Cardiac muscle cell (in vitro differentiated cells and primary cell): ENCODE measurements around the gene MARS1. TPM values are rescaled to one million over a fixed set of nuclear protein-coding genes. Genes with fewer than 3 reads are reported as not detected.

Experiments used
- DNase-seq, 2 donors: peaks; one replicate each; pipeline versions ENCODE4 v3.0.0 to v3.0.0-alpha.2; 2010 to 2017; ENCODE audit warnings: low read depth in 1 of 2, low spot score in 1 of 2
- H3K27ac ChIP-seq: fragments of 200-600 bp; sonication (generic); 2 replicates; pipeline ENCODE4 v1.5.1; 2016
- H3K27me3 ChIP-seq: fragments of 200-600 bp; sonication (generic); 2 replicates; pipeline ENCODE4 v1.6.0; 2016; ENCODE audit warnings: control low read depth
- H3K36me3 ChIP-seq: fragments of 200-600 bp; sonication (generic); 2 replicates; pipeline ENCODE4 v1.5.1; 2016; ENCODE audit warnings: control low read depth
- H3K4me1 ChIP-seq: fragments of 200-600 bp; sonication (generic); 2 replicates; pipeline ENCODE4 v1.8.1; 2017; ENCODE audit warnings: low read depth, mild to moderate bottlenecking, mixed run types
- H3K4me3 ChIP-seq: fragments of 200-600 bp; sonication (generic); 2 replicates; pipeline ENCODE4 v1.5.1; 2016; ENCODE audit warnings: mild to moderate bottlenecking
- H3K9me3 ChIP-seq: fragments of 200-600 bp; sonication (generic); 2 replicates; pipeline ENCODE4 v1.5.1; 2017; ENCODE audit warnings: low read depth, mild to moderate bottlenecking, control low read depth
- CTCF ChIP-seq: IDR thresholded peaks from 2 replicates; pipeline ENCODE4 v1.5.1; 2012; ENCODE audit warnings: low read depth, mild to moderate bottlenecking, low read length
- polyA plus RNA-seq: library from polyadenylated mRNA; unstranded; fragments of >200 nt; fragmentation: Nextera tagmentation; extraction: Ambion mirVana; gene quantifications from 2 replicates; pipeline ENCODE4 v1.2.1, GENCODE V29; 2016
- total RNA-seq: library from RNA; depleted of rRNA; stranded (reverse); fragments of >200 nt; gene quantifications from 2 replicates; pipeline ENCODE4 v1.2.3, GENCODE V29; 2016

The MARS1 gene
- total and polyA plus RNA-seq, 2 experiments from 2014 or later: 76.7 to 190 TPM

- TF ChIP-seq CTCF: no peak
- H3K36me3 ChIP-seq: peaks cover 46% of the 10 kb centered on the region
Measured at GRCh38 chr12:57534991-57535543, 47.2 kb downstream of the MARS1 start.

DNA sequence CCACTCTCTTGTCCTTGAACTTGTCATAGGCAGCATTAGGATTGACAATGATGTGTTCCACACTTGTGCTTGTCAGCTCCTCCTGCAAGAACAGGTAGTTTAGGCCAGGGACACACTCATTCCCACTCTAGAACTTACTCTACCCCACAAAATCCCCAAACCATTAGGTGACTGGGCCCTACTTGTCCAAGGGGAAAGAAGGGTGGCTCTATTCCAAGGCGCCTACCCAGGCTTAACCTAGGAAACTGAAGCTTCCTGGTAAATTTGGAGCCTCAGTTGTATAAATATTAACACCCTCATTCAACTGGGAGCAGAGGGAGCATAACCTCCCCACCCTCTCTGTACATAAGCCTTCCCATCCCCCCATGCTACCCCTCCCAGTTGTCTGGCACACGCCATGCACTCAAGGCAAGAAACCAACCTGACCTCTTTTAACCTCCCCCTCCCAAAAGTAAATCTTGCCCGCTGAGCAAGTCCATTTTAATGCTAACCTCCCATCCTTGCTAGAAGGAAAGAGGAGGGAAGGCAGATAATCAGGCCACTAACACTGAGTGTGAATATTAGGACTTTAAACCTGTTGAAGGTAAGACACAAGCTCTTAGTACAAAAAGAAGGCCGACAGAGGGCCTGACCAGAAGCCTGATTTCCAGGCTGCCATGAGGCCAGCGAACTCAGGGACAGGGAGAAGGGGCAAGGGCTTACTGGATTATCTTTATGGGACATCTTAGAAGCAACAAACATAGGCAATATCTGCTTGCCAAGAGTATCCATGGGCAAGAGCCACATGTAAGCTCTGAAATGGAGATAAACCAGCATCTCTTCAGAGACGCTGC lies 48.1 kb downstream of the MARS1 start:
- Histone ChIP-seq H3K27ac (no peak overlapping the region), H3K36me3 (peaks cover 37% of the 10 kb centered on the region), H3K4me1 (no peaks in the 10 kb centered on the region), H3K4me3 (no peak overlapping the region), H3K9me3 (no peaks in the 10 kb centered on the region), H3K27me3 (no peaks in the 10 kb centered on the region)
- DNase-seq: no peak
- TF ChIP-seq CTCF: no peak

More at GRCh38 chr12:57534991-57535543, 47.2 kb downstream of the MARS1 start:
- Histone ChIP-seq H3K4me3 (no peak overlapping the region), H3K27me3 (no peaks in the 10 kb centered on the region), H3K4me1 (no peaks in the 10 kb centered on the region), H3K27ac (no peak overlapping the region), H3K9me3 (no peaks in the 10 kb centered on the region)
- no peak for DNase-seq

DNA sequence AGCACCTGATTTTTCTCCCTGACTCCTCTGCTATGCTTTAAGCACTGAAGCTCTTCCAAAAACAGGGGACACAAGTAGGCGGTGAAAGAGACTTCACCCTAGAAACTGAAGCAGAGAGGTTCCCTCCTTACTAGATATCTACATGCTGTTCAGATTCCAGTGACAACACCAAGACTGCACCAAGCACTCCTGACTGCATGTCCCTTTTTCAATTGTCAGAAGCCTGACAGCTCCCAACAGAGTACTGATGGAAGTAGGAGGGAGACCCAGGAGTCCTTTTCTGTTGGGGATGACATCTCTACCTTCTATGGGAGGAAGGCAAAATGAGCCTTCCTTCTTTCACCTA lies 48.7 kb downstream of the MARS1 start:
- TF ChIP-seq CTCF: no peak
- H3K36me3 ChIP-seq: peaks cover 35% of the 10 kb centered on the region
- H3K9me3 ChIP-seq: no peaks in the 10 kb centered on the region
- H3K4me3 ChIP-seq: no peak overlapping the region
- no peak overlapping the region for H3K27ac ChIP-seq
- DNase-seq: no peak
- no peaks in the 10 kb centered on the region for H3K27me3 ChIP-seq
- H3K4me1 ChIP-seq: no peaks in the 10 kb centered on the region

- H3K27ac ChIP-seq: no peak overlapping the region
- no peaks in the 10 kb centered on the region for H3K9me3 ChIP-seq
- no peaks in the 10 kb centered on the region for H3K27me3 ChIP-seq
- TF ChIP-seq CTCF: no peak
- peaks cover 15% of the 10 kb centered on the region for H3K36me3 ChIP-seq
- no peaks in the 10 kb centered on the region for H3K4me1 ChIP-seq
- no peak overlapping the region for H3K4me3 ChIP-seq
- DNase-seq: no peak
Measured at GRCh38 chr12:57539134-57539768, 51.4 kb downstream of the MARS1 start.

DNA sequence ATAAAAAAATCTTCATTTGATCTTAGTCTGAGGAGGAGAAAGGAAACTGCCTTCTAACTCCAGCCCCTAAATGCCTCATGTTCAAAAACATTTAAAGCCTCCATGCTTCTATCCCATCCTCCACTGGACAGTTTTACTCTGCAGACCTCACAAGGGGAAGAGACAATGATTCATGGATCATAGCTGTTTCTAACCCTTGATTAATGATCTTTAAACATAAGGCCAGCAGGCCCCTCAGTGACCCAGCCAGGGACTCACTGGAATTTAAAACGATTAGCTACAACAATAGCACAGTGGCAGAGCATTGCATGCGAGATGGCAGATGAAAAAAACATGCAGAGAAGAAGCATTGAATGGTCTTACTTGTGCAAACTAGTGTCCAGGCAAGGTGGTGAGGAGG lies 53.1 kb downstream of the MARS1 start:
- peaks cover 4% of the 10 kb centered on the region for H3K36me3 ChIP-seq
- DNase-seq: no peak
- H3K27me3 ChIP-seq: no peaks in the 10 kb centered on the region
- no peaks in the 10 kb centered on the region for H3K9me3 ChIP-seq
- no peak for TF ChIP-seq CTCF
- H3K4me3 ChIP-seq: no peak overlapping the region
- H3K27ac ChIP-seq: no peak overlapping the region
- no peaks in the 10 kb centered on the region for H3K4me1 ChIP-seq
